Kidney tubule cell (primary cell): ENCODE results near the gene STXBP4.

Experiments
- DNase-seq: peaks from one replicate; pipeline ENCODE4 v3.0.0-alpha.2; 2018; ENCODE audit warnings: low spot score

Gene STXBP4

GRCh38 chr17:55172612-55173011, 204.0 kb downstream of the STXBP4 start:
- DNase-seq: no peak

- no peak for DNase-seq
Observed at GRCh38 chr17:55174133-55174532, 205.6 kb downstream of the STXBP4 start.

DNA sequence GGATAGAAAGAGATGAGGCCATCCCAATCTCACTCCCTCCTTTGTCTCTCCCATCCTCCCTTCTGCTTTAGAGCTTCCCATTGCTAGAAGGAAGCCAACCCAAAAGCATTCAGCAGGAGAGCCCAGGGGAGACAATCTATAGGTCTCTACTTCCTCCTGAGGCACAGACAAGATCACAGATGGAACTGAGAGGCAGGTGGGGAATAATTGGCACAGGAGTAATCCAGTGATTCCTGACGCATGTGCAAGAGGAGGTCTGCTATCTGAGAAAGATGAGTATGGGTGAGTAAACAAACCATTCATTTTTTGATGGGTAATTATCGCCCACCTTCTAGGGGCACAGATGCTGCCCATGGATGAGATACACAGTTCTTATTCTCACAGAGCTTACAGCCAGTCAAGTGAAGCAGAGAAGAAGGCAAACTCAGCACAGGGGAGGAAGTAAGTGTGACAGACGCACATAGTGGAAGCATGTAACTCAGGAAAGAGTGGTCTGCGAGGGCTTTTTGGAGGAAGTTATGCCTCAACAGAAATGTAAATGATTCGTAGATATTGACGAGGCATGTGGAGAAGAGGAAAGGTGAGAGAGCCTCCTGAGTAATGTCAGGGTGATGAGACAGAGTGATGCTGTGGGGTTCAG, 207.3 kb downstream of the STXBP4 start:
- no peak for DNase-seq

- no peak for DNase-seq
Observed at GRCh38 chr17:55177159-55177854, 208.7 kb downstream of the STXBP4 start.

GRCh38 chr17:55177855-55178217, 209.3 kb downstream of the STXBP4 start:
- no peak for DNase-seq

DNA sequence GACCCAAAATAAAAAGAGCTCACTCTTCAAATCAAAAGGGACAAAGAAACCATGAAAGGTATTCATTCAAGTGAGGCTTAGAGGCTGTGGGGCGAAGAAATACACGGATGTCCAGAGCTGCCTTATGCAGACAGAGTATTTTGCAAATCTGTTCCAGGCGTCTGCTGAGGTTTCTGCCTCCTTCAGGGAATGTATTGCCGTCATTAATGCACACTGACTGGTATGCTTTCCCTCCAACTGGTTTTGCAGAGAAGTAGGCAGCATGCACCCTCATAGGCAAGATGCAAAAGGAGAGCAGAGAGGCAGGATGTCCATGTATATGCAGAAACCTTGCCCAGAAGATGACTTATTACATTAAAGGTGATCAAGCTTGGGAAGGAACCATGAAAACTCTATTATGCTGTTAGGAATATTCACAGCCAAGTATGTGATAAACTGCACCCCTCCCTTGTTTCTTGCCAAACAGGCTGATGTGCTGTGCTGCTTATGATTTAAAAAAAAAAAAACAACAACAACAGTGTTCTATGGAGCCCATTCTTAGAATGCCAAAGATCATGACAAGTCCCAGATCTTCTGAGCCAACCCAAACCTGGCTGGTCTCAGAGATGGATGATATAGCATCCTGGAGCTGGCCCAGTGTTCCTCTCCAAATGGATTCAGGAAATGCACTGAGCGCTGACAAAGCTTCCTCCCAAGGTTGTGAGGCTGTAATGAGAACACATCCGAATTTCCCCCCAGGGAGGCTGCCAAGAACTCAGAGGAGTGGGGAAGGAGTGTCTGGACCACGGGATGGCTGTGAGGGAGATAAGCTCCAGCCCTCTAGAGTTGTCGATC, 218.6 kb downstream of the STXBP4 start:
- no peak for DNase-seq

DNA sequence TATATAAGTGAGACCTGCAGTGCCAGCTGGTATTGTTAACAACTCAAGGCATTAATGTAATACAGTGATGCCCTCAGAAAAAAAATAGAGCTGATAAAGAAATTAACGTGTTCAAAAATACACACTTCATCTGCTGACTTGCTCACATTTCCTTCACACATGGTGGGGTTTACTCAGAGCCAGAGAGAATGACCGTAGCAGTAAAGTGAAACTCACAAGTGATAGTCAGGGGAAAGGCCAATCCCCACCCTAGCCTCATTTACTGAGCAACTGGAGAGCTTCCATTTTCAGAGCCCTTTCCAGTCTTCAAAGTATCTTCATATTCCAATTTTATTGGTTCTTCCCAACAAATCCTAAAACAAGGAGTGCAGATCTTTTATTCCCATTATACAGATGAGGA, 222.2 kb downstream of the STXBP4 start:
- DNase-seq: no peak

GRCh38 chr17:55198690-55199370, 230.3 kb downstream of the STXBP4 start:
- DNase-seq: no peak

DNA sequence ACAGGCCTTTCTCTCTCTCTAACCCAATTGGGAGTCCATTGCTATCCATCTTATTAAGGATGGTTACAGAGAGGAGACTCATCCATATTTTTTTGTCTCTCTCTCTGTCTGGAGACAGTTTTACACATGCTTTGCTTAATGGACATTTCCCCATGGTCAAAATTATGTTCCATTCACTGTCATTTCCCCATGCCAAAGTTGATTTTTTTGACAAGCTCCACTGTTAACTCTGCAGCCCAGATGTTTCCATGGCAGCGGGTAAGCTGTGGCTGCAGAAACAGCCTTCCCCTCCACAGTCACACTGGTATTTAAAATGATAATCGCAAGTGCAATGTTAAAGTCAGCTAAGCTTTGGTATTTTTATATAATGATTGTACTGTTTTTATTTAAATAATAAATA, 232.3 kb downstream of the STXBP4 start:
- no peak for DNase-seq

GRCh38 chr17:55201308-55201932, 232.9 kb downstream of the STXBP4 start:
- DNase-seq: no peak

DNA sequence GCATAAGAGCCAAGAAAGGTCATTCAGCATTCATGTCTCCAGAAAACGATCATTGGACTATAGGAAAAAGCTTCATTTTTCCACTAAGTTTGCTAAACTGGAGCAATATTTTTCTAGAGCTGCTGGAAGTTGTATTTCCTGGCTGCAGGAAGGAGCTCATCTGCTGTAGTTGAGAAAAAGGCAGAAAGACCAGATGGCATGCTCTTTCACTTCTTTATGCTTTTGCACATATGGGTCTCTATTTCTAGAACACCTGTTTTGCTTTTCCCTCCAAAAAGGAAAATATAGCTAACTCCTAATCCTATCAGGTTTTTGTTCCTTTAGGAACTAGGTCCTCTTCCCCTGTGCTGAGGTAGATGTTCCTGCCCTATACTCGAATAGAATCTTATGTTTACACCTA, 234.3 kb downstream of the STXBP4 start:
- no peak for DNase-seq

- DNase-seq: no peak
Observed at GRCh38 chr17:55208078-55208812, 239.7 kb downstream of the STXBP4 start.

GRCh38 chr17:55210292-55210691, 241.7 kb downstream of the STXBP4 start:
- no peak for DNase-seq

DNA sequence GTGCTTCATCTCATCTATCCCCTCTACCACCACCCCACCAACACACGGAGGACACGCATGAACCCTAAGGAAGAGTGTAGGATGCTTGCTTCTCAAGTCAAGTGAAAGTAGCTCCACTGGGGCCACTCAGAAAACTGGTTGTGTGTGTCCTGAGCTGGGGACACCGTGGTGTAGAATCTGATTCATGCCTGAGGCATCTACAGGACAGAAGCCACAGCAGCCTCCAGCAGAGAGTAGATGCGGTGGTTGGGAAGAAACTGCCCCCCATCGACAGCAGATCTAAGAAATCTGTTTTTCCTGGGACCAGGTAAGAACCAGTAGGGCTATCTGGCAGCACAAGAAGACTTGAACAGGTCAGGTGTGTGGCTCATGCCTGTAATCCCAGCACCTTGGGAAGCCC, 244.3 kb downstream of the STXBP4 start:
- peak; percentile 40 for DNase-seq

DNA sequence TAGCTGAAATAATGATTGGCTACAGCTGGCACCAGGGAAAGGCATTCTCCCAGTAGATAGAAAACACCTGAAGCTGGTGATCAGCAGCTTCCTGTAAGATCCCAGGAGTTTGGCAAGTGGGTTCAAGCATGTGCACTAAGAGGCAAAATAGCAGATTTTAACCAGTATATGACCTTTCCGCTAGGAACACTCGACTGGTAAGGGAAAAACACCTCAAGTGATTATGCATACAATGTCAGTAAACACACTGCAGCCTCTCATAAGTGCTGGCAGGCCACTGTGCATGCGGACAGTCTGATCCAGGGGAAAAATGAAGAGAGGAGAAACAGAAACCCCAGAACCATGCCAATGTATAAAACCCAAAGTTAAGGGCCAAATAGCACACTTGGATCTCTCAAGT, 247.1 kb downstream of the STXBP4 start:
- DNase-seq: no peak

- no peak for DNase-seq
Observed at GRCh38 chr17:55216888-55217287, 248.3 kb downstream of the STXBP4 start.

- DNase-seq: no peak
Observed at GRCh38 chr17:55219459-55219858, 250.9 kb downstream of the STXBP4 start.

GRCh38 chr17:55219934-55220333, 251.4 kb downstream of the STXBP4 start:
- no peak for DNase-seq
